B cell (primary cell): ENCODE data around the gene OSR1.

Source experiments
- EZH2 ChIP-seq: IDR thresholded peaks from 2 replicates; pipeline ENCODE4 v1.6.1; 2012; ENCODE audit warnings: borderline replicate concordance, low read depth, mild to moderate bottlenecking, moderate library complexity, low read length; ENCODE audit not compliant: insufficient read depth, poor library complexity, severe bottlenecking
- TF ChIP-seq, protein P1 (sequence below): fragments of 200-600 bp; IDR thresholded peaks from one replicate; pipeline ENCODE4 v1.8.0; 2022; ENCODE audit warnings: antibody characterized with exemption, mild to moderate bottlenecking

DNA sequence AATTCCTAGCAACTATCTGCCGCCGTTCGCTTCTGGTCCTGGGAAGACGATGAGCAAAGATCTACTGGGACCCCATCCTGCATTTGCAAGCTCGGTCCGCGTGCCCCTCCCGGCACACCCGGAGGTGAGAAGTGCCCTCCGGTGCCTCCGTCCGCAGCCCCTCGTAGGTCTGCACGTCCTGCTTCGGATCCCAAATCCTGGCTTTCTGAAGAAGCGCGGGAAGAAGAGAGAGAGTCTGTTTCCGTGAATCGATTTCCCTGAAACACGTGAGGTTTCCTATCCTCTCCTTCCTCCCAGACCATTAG is 5.0 kb upstream of the OSR1 start:
- TF ChIP-seq, protein P1, sequence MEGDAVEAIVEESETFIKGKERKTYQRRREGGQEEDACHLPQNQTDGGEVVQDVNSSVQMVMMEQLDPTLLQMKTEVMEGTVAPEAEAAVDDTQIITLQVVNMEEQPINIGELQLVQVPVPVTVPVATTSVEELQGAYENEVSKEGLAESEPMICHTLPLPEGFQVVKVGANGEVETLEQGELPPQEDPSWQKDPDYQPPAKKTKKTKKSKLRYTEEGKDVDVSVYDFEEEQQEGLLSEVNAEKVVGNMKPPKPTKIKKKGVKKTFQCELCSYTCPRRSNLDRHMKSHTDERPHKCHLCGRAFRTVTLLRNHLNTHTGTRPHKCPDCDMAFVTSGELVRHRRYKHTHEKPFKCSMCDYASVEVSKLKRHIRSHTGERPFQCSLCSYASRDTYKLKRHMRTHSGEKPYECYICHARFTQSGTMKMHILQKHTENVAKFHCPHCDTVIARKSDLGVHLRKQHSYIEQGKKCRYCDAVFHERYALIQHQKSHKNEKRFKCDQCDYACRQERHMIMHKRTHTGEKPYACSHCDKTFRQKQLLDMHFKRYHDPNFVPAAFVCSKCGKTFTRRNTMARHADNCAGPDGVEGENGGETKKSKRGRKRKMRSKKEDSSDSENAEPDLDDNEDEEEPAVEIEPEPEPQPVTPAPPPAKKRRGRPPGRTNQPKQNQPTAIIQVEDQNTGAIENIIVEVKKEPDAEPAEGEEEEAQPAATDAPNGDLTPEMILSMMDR, result no peak
- no peak for TF ChIP-seq EZH2
